SHP77 treated with DMSO at 0.1 percent for 48 hours (cell line): Measurements from ENCODE around the gene IFITM2.
"Not testable (repeated sequence)": the region's sequence is repeated elsewhere in the genome, so short reads cannot be mapped to it uniquely, and the experiment has no call there.

Experiments
- DNase-seq: peaks from one replicate; lab custom pipeline; 2025; lab: John Stamatoyannopoulos, UW

Gene IFITM2

GRCh38 chr11:325796-326591 is 18.4 kb downstream of the IFITM2 start:
- no peak for DNase-seq

GRCh38 chr11:326592-326841 is 18.9 kb downstream of the IFITM2 start:
- no peak for DNase-seq

GRCh38 chr11:326842-327580 is 19.4 kb downstream of the IFITM2 start:
- DNase-seq, result no peak

- no peak for DNase-seq
These were observed 19.9 kb downstream of the IFITM2 start for GRCh38 chr11:327581-327923.

- no peak for DNase-seq
These were observed 20.4 kb downstream of the IFITM2 start for GRCh38 chr11:328012-328411.

GRCh38 chr11:328516-329100 is 21.0 kb downstream of the IFITM2 start:
- DNase-seq, result not testable (repeated sequence)

- no peak for DNase-seq
These were observed 22.3 kb downstream of the IFITM2 start for GRCh38 chr11:329886-330253.

- DNase-seq, result no peak
These were observed 22.7 kb downstream of the IFITM2 start for GRCh38 chr11:330307-330693.

GRCh38 chr11:330694-331357 is 23.2 kb downstream of the IFITM2 start:
- no peak for DNase-seq

- no peak for DNase-seq
These were observed 23.9 kb downstream of the IFITM2 start for GRCh38 chr11:331358-332060.

GRCh38 chr11:332651-333480 is 25.2 kb downstream of the IFITM2 start:
- no peak for DNase-seq

- DNase-seq, result not testable (repeated sequence)
These were observed 26.1 kb downstream of the IFITM2 start for GRCh38 chr11:333616-334263.

- DNase-seq, result no peak
These were observed 26.8 kb downstream of the IFITM2 start for GRCh38 chr11:334264-334994.

GRCh38 chr11:335779-336658 is 28.4 kb downstream of the IFITM2 start:
- DNase-seq, result no peak

GRCh38 chr11:336659-337198 is 29.1 kb downstream of the IFITM2 start:
- no peak for DNase-seq

GRCh38 chr11:337711-338110 is 30.1 kb downstream of the IFITM2 start:
- no peak for DNase-seq

GRCh38 chr11:339963-340362 is 32.3 kb downstream of the IFITM2 start:
- no peak for DNase-seq

- no peak for DNase-seq
These were observed 33.2 kb downstream of the IFITM2 start for GRCh38 chr11:340539-341512.
